Stimulated activated CD4-positive, alpha-beta T cell treated with anti-CD3 and anti-CD28 coated beads, Interleukin-1b, Interleukin-23, amount 100 ng/mL, for 1 hour (primary cell): ENCODE data around the gene CPNE7.

Experiments
- DNase-seq, 2 donors: peaks; one replicate each; pipeline ENCODE4 v3.0.0-alpha.2; 2020; ENCODE audit warnings: low read depth in 2 of 2

The CPNE7 gene

GRCh38 chr16:89602952-89603590, 27.5 kb downstream of the CPNE7 start:
- no peak for DNase-seq

GRCh38 chr16:89604764-89605163, 29.2 kb downstream of the CPNE7 start:
- DNase-seq: no peak

GRCh38 chr16:89605186-89605970, 29.8 kb downstream of the CPNE7 start:
- DNase-seq: no peak

GRCh38 chr16:89606006-89606405, 30.4 kb downstream of the CPNE7 start:
- no peak for DNase-seq

- no peak for DNase-seq
These were observed 31.9 kb downstream of the CPNE7 start for GRCh38 chr16:89607453-89607852.

- no peak for DNase-seq
These were observed 32.6 kb downstream of the CPNE7 start for GRCh38 chr16:89607937-89608740.

GRCh38 chr16:89610108-89610453, 34.5 kb downstream of the CPNE7 start:
- no peak for DNase-seq

- DNase-seq: no peak
These were observed 37.0 kb downstream of the CPNE7 start for GRCh38 chr16:89612415-89613166.

- DNase-seq: no peak
These were observed 37.8 kb downstream of the CPNE7 start, which contains the start of gene DPEP1 for GRCh38 chr16:89613231-89613953. Gene DPEP1 (plus strand): TSS chr16:89613642. CDS start chr16:89630411, 16,769 bp downstream.

- no peak for DNase-seq
These were observed 38.4 kb downstream of the CPNE7 start for GRCh38 chr16:89613954-89614459.

GRCh38 chr16:89615176-89615575, 39.6 kb downstream of the CPNE7 start:
- DNase-seq: no peak

GRCh38 chr16:89615596-89616090, 40.1 kb downstream of the CPNE7 start:
- DNase-seq: no peak

GRCh38 chr16:89616623-89617022, 41.1 kb downstream of the CPNE7 start:
- no peak for DNase-seq

- no peak for DNase-seq
These were observed 41.5 kb downstream of the CPNE7 start for GRCh38 chr16:89617036-89617435.

- DNase-seq: no peak
These were observed 42.8 kb downstream of the CPNE7 start for GRCh38 chr16:89618109-89618998.

GRCh38 chr16:89619840-89620239, 44.3 kb downstream of the CPNE7 start:
- DNase-seq: no peak

GRCh38 chr16:89620406-89620841, 44.9 kb downstream of the CPNE7 start:
- DNase-seq: no peak

GRCh38 chr16:89621136-89621697, 45.7 kb downstream of the CPNE7 start:
- DNase-seq: no peak

GRCh38 chr16:89621698-89622409, 46.3 kb downstream of the CPNE7 start:
- no peak for DNase-seq
